ENCODE data around the gene FGR. TPM values are rescaled to one million over a fixed set of nuclear protein-coding genes. Genes with fewer than 3 reads are reported as not detected.

FGR gene
- total RNA-seq, 4 donors from 2014 or later, result 4.3 to 9.8 (median 5.2) TPM

GRCh38 chr1:27600498-27601175, 34.3 kb downstream of the FGR start:
- no peak overlapping the region for H3K4me3 ChIP-seq (ENCODE audit: low read depth, poor library complexity, severe bottlenecking)
- DNase-seq (ENCODE audit: low spot score in 2 of 2), result no peak
- 50 to 54% methylated on average over 3 of the region's 3 CpGs for WGBS, 2 donors
- intact Hi-C loops (cut with DNase I; ENCODE audit: low total_unique reads), result loop anchor here (5.0 to 10.0 kb wide), 2 partner anchors 43 to 306 kb away; no protein-coding TSS in a partner anchor
- TF ChIP-seq CTCF (IDR thresholded peaks at IDR 0.05), result no peak
- TF ChIP-seq POLR2A (IDR thresholded peaks at IDR 0.05), result no peak

GRCh38 chr1:27599605-27600497, 35.1 kb downstream of the FGR start:
- intact Hi-C loops (cut with DNase I; ENCODE audit: low total_unique reads), result loop anchor here (5.0 to 10.0 kb wide), 2 partner anchors 43 to 305 kb away; no protein-coding TSS in a partner anchor

GRCh38 chr1:27598902-27599528, 36.0 kb downstream of the FGR start:
- H3K4me3 ChIP-seq (ENCODE audit: low read depth, poor library complexity, severe bottlenecking), result no peak overlapping the region
- intact Hi-C loops (cut with DNase I; ENCODE audit: low total_unique reads), result no loop called here
- no peak for DNase-seq (ENCODE audit: low spot score in 2 of 2)
- TF ChIP-seq CTCF (IDR thresholded peaks at IDR 0.05) (no peak), POLR2A (IDR thresholded peaks at IDR 0.05) (no peak)
- WGBS, 2 donors, result 0 to 3% methylated on average over 6 of the region's 6 CpGs

More at GRCh38 chr1:27599605-27600497, 35.1 kb downstream of the FGR start:
- 18 to 25% methylated on average over 9 of the region's 9 CpGs for WGBS, 2 donors
- no peak for TF ChIP-seq CTCF (IDR thresholded peaks at IDR 0.05)
- TF ChIP-seq POLR2A (IDR thresholded peaks at IDR 0.05), result no peak
- DNase-seq (ENCODE audit: low spot score in 2 of 2), result no peak
- no peak overlapping the region for H3K4me3 ChIP-seq (ENCODE audit: low read depth, poor library complexity, severe bottlenecking)

GRCh38 chr1:27598295-27598687, 36.7 kb downstream of the FGR start:
- intact Hi-C loops (cut with DNase I; ENCODE audit: low total_unique reads), result no loop called here
- 47 to 56% methylated on average over 3 of the region's 3 CpGs for WGBS, 2 donors
- no peak for TF ChIP-seq CTCF (IDR thresholded peaks at IDR 0.05)
- no peak for TF ChIP-seq POLR2A (IDR thresholded peaks at IDR 0.05)
- H3K4me3 ChIP-seq (ENCODE audit: low read depth, poor library complexity, severe bottlenecking), result no peak overlapping the region
- no peak for DNase-seq (ENCODE audit: low spot score in 2 of 2)

GRCh38 chr1:27597516-27598294, 37.3 kb downstream of the FGR start:
- 52 to 58% methylated on average over 7 of the region's 7 CpGs for whole genome bisulfite sequencing, 2 donors
- no peak for TF ChIP-seq POLR2A (IDR thresholded peaks at IDR 0.05)
- TF ChIP-seq CTCF (IDR thresholded peaks at IDR 0.05), result no peak
- no peak overlapping the region for H3K4me3 ChIP-seq (ENCODE audit: low read depth, poor library complexity, severe bottlenecking)
- intact Hi-C loops (cut with DNase I; ENCODE audit: low total_unique reads), result no loop called here
- DNase-seq (ENCODE audit: low spot score in 2 of 2), result no peak

Data from lower leg skin (tissue), 4 donors.